Mesenchymal stem cell (in vitro differentiated cells and primary cell): ENCODE measurements around the gene TFDP1.

ENCODE experiments used
- DNase-seq: peaks from one replicate; pipeline ENCODE4 v3.0.0-alpha.2; 2013
- H2AFZ ChIP-seq: one replicate; pipeline ENCODE4 v1.6.1; 2013; ENCODE audit warnings: low read depth, mild to moderate bottlenecking, control low read depth, inconsistent platforms, low read length, moderate library complexity
- H2AK5ac ChIP-seq: 2 replicates; pipeline ENCODE4 v1.6.1; 2013; ENCODE audit warnings: low read length, moderate library complexity, mild to moderate bottlenecking, inconsistent platforms; ENCODE audit not compliant: severe bottlenecking
- H2BK120ac ChIP-seq: one replicate; pipeline ENCODE4 v1.6.1; 2013; ENCODE audit warnings: low read depth, mild to moderate bottlenecking, inconsistent platforms, low read length, moderate library complexity
- H2BK12ac ChIP-seq, 2 experiments: one replicate each; pipeline ENCODE4 v1.6.1; 2013; ENCODE audit warnings: inconsistent platforms in 2 of 2, low read length in 2 of 2, mild to moderate bottlenecking in 2 of 2, moderate library complexity in 2 of 2, control low read depth in 1 of 2
- H2BK15ac ChIP-seq: one replicate; pipeline ENCODE4 v1.6.1; 2013; ENCODE audit warnings: mild to moderate bottlenecking, low read depth, inconsistent platforms; ENCODE audit not compliant: poor library complexity, severe bottlenecking
- H2BK5ac ChIP-seq: 2 replicates; pipeline ENCODE4 v1.6.1; 2013; ENCODE audit warnings: low read depth, mild to moderate bottlenecking, low read length, control low read depth, inconsistent platforms; ENCODE audit not compliant: poor library complexity, severe bottlenecking
- H3K14ac ChIP-seq, 2 experiments: one replicate each; pipeline ENCODE4 v1.6.1; 2013; ENCODE audit warnings: inconsistent platforms in 2 of 2, low read length in 2 of 2, control low read depth in 1 of 2, mild to moderate bottlenecking in 1 of 2, moderate library complexity in 1 of 2
- H3K18ac ChIP-seq, 2 experiments: one replicate each; pipeline ENCODE4 v1.6.1; 2013; ENCODE audit warnings: inconsistent platforms in 2 of 2, low read length in 2 of 2, control low read depth in 1 of 2, low read depth in 1 of 2, mild to moderate bottlenecking in 1 of 2
- H3K23ac ChIP-seq, 2 experiments: one replicate each; pipeline ENCODE4 v1.6.1; 2013; ENCODE audit warnings: inconsistent platforms in 2 of 2, low read length in 2 of 2, mild to moderate bottlenecking in 2 of 2, moderate library complexity in 2 of 2, control low read depth in 1 of 2
- H3K27ac ChIP-seq: 2 replicates; pipeline ENCODE4 v1.5.1; 2013; ENCODE audit warnings: mild to moderate bottlenecking, moderate library complexity, low read length, control low read depth, inconsistent platforms; ENCODE audit not compliant: poor library complexity, severe bottlenecking
- H3K27me3 ChIP-seq, 2 experiments: 2 replicates each; pipeline versions ENCODE4 v1.6.1 to v1.7.0; 2013; ENCODE audit warnings: low read length in 2 of 2, mild to moderate bottlenecking in 2 of 2, moderate library complexity in 2 of 2, control low read depth in 1 of 2, inconsistent platforms in 1 of 2; ENCODE audit not compliant: control insufficient read depth in 1 of 2, insufficient read depth in 1 of 2
- H3K36me3 ChIP-seq, 2 experiments: 2 replicates each; pipeline versions ENCODE4 v1.6.1 to v1.7.0; 2013; ENCODE audit warnings: low read length in 2 of 2, control low read depth in 1 of 2, inconsistent platforms in 1 of 2, low read depth in 1 of 2, mild to moderate bottlenecking in 1 of 2; ENCODE audit not compliant: insufficient read depth in 2 of 2, control insufficient read depth in 1 of 2
- H3K4ac ChIP-seq, 2 experiments: one replicate each; pipeline ENCODE4 v1.6.1; 2013; ENCODE audit warnings: inconsistent platforms in 2 of 2, low read length in 2 of 2, mild to moderate bottlenecking in 2 of 2, moderate library complexity in 2 of 2, control low read depth in 1 of 2, low read depth in 1 of 2
- H3K4me1 ChIP-seq: 2 replicates; pipeline ENCODE4 v1.6.1; 2013; ENCODE audit warnings: low read depth, low read length, control low read depth; ENCODE audit not compliant: control insufficient read depth, insufficient read depth
- H3K4me2 ChIP-seq: 2 replicates; pipeline ENCODE4 v1.6.1; 2013; ENCODE audit warnings: low read length, mild to moderate bottlenecking, inconsistent platforms; ENCODE audit not compliant: poor library complexity, severe bottlenecking
- H3K4me3 ChIP-seq, 2 experiments: 2 replicates each; pipeline versions ENCODE4 v1.5.1 to v1.7.0; 2013; ENCODE audit warnings: low read length in 2 of 2, mild to moderate bottlenecking in 2 of 2, control low read depth in 1 of 2, low read depth in 1 of 2; ENCODE audit not compliant: insufficient read depth in 1 of 2
- H3K79me1 ChIP-seq: replicated peaks from 2 replicates; pipeline ENCODE4 v1.6.1; 2013; ENCODE audit warnings: mild to moderate bottlenecking, control low read depth, low read length, inconsistent platforms; ENCODE audit not compliant: poor library complexity, severe bottlenecking
- H3K9ac ChIP-seq: 2 replicates; pipeline ENCODE4 v1.7.0; 2013; ENCODE audit warnings: mild to moderate bottlenecking, low read length, moderate library complexity
- H3K9me3 ChIP-seq: 2 replicates; pipeline ENCODE4 v1.7.0; 2013; ENCODE audit warnings: mild to moderate bottlenecking, low read length; ENCODE audit not compliant: control insufficient read depth
- H4K8ac ChIP-seq: one replicate; pipeline ENCODE4 v1.6.1; 2013; ENCODE audit warnings: inconsistent platforms, mild to moderate bottlenecking, low read length, moderate library complexity
- H4K91ac ChIP-seq: one replicate; pipeline ENCODE4 v1.6.1; 2013; ENCODE audit warnings: mild to moderate bottlenecking, low read length, inconsistent platforms
- WGBS: methylation state at CpG from one replicate; pipeline ENCODE4 v1.1.7; 2013; ENCODE audit warnings: mixed read lengths; 5-methylcytosine and 5-hydroxymethylcytosine counted together

Gene TFDP1

GRCh38 chr13:113654175-113654560 is 69.6 kb downstream of the TFDP1 start:
- peaks cover 0 to 2% of the 10 kb centered on the region in 2 experiments for H3K36me3 ChIP-seq
- peak overlapping the region; percentile 53 for H3K27ac ChIP-seq
- H2AFZ ChIP-seq: no peak overlapping the region

GRCh38 chr13:113654591-113655345 is 70.2 kb downstream of the TFDP1 start:
- no peak overlapping the region for H2AK5ac ChIP-seq
- H4K91ac ChIP-seq: no peak overlapping the region
- H3K23ac ChIP-seq: no peak overlapping the region
- H2BK5ac ChIP-seq: no peak overlapping the region
- no peak overlapping the region for H2AFZ ChIP-seq
- H3K9me3 ChIP-seq: peaks cover 3% of the 10 kb centered on the region
- peaks cover 4% of the 10 kb centered on the region for H3K79me1 ChIP-seq
- DNase-seq: no peak
- no peak overlapping the region for H2BK12ac ChIP-seq
- no peaks in the 10 kb centered on the region for H3K36me3 ChIP-seq
- no peak overlapping the region for H3K27ac ChIP-seq
- no peak overlapping the region for H3K9ac ChIP-seq
- H2BK120ac ChIP-seq: no peak overlapping the region
- H3K14ac ChIP-seq: no peak overlapping the region
- H3K27me3 ChIP-seq: peaks cover 0 to 39% of the 10 kb centered on the region in 2 experiments
- no peak overlapping the region for H2BK15ac ChIP-seq
- no peak overlapping the region for H3K4me2 ChIP-seq
- WGBS: 92% methylated on average over 39 of the region's 39 CpGs
- peaks cover 41% of the 10 kb centered on the region for H3K4me1 ChIP-seq
- no peak overlapping the region for H4K8ac ChIP-seq
- no peak overlapping the region for H3K4ac ChIP-seq
- no peak overlapping the region for H3K4me3 ChIP-seq
- H3K18ac ChIP-seq: no peak overlapping the region

More at GRCh38 chr13:113654175-113654560, 69.6 kb downstream of the TFDP1 start:
- Histone ChIP-seq H3K9me3 (no peaks in the 10 kb centered on the region), H3K79me1 (peaks cover 4% of the 10 kb centered on the region), H3K23ac (no peak overlapping the region), H2BK12ac (no peak overlapping the region), H4K8ac (no peak overlapping the region), H2BK5ac (no peak overlapping the region), H3K4me1 (peaks cover 41% of the 10 kb centered on the region), H2AK5ac (no peak overlapping the region), H3K14ac (no peak overlapping the region), H3K18ac (no peak overlapping the region), H2BK120ac (no peak overlapping the region), H3K4ac (no peak overlapping the region), H2BK15ac (no peak overlapping the region), H4K91ac (no peak overlapping the region), H3K4me2 (peak overlapping the region; percentile 31), H3K9ac (no peak overlapping the region), H3K27me3 (peaks cover 0 to 36% of the 10 kb centered on the region in 2 experiments), H3K4me3 (no peak overlapping the region)
- WGBS: 84% methylated on average over 7 of the region's 9 CpGs
- no peak for DNase-seq

GRCh38 chr13:113655346-113656002 is 70.9 kb downstream of the TFDP1 start:
- Histone ChIP-seq H3K4ac (no peak overlapping the region), H3K9me3 (peaks cover 10% of the 10 kb centered on the region), H4K8ac (no peak overlapping the region), H3K4me3 (no peak overlapping the region), H3K4me1 (peaks cover 41% of the 10 kb centered on the region), H2BK120ac (no peak overlapping the region), H2AK5ac (no peak overlapping the region), H3K79me1 (peaks cover 4% of the 10 kb centered on the region), H2BK15ac (no peak overlapping the region), H3K18ac (no peak overlapping the region), H3K23ac (no peak overlapping the region), H3K36me3 (no peaks in the 10 kb centered on the region), H2AFZ (no peak overlapping the region), H3K14ac (no peak overlapping the region), H2BK5ac (no peak overlapping the region), H2BK12ac (no peak overlapping the region), H3K27me3 (peaks cover 0 to 43% of the 10 kb centered on the region in 2 experiments), H3K9ac (no peak overlapping the region), H3K27ac (no peak overlapping the region), H3K4me2 (no peak overlapping the region), H4K91ac (no peak overlapping the region)
- no peak for DNase-seq
- WGBS: 89% methylated on average over 15 of the region's 15 CpGs

DNA sequence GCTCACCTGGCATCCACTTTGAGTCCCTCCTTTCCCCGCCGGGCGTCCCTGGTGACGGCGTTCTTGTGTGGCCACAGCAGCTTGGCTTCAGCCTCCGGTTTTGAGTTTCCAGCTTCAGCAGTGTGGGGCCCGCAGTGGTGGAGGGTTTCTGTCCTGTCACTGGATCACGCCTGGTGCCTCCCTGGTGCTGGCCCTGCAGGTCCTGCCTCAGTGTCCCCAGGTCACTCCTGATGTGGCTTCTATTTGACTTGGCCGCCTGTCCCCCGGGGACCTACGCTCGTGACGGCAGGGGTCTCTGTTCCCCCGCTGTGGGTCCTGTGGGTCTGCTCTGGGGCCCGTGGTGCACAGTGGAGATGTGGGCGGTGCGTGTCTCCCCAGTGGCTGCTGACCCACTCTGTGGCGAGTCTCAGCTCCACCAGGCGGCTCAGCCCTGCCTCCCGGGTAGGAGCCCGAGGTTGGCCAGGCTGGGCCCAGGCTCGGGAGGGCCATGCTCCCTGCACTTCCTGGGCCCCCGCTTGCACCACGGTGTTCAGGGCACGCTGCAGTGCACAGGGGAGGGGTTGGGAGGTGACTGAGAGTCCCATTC is 71.5 kb downstream of the TFDP1 start:
- Histone ChIP-seq H3K27ac (no peak overlapping the region), H2BK5ac (no peak overlapping the region), H3K36me3 (no peaks in the 10 kb centered on the region), H3K4ac (no peak overlapping the region), H4K91ac (no peak overlapping the region), H2AK5ac (no peak overlapping the region), H3K18ac (no peak overlapping the region), H3K9ac (no peak overlapping the region), H3K23ac (no peak overlapping the region), H3K27me3 (peaks cover 0 to 43% of the 10 kb centered on the region in 2 experiments), H2BK120ac (no peak overlapping the region), H3K4me1 (peaks cover 41% of the 10 kb centered on the region), H3K4me3 (no peak overlapping the region), H2BK15ac (no peak overlapping the region), H3K9me3 (peaks cover 17% of the 10 kb centered on the region), H2AFZ (no peak overlapping the region), H4K8ac (no peak overlapping the region), H3K4me2 (no peak overlapping the region), H2BK12ac (no peak overlapping the region), H3K14ac (no peak overlapping the region), H3K79me1 (peaks cover 4% of the 10 kb centered on the region)
- WGBS: 95% methylated on average over 25 of the region's 25 CpGs
- no peak for DNase-seq
